Measurements from ENCODE around the gene TUBB. TPM values are rescaled to one million over a fixed set of nuclear protein-coding genes. Genes with fewer than 3 reads are reported as not detected.
A peak's percentile ranks its signal among the peaks of the same experiment; 100 is the strongest.

Gene TUBB
- total and polyA plus RNA-seq, 2 of the 4 experiments (the other 2 are of a cell fraction) = 1,401 to 2,004 TPM

DNA sequence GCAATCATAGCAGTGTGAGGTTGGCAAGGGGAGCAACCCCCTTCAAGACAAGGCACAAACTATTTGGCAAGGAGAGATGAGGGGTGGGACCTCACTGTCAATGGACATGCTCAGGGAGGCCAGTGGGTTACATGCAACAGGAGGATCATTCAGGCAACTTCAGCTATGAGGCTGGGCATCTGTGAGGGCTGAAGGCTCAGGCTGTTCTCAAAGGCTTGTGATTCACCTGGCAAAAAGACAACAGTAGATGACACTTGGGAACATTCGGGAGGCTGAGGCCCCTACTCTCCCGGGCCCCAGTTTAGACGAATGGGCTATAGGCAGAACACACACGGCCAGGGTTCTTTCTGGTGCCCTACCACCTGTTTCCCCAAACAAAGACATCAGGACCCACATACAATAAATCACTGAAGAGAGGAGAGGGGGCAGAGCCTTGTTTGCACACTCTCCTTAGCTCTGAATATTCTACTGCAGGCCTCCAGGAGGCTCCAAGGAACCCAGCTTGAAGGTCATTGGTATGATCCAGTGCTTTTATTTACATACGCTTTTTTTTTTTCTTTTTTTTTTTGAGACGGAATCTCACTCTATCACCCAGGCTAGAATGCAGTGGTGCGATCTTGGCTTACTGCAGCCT is 7.9 kb downstream of the TUBB start (continued):
- TF ChIP-seq MXI1 (IDR thresholded peaks at IDR 0.05; ENCODE audit: borderline replicate concordance, low read depth, low read length) = no peak
- TF ChIP-seq CHD1 (IDR thresholded peaks at IDR 0.05; ENCODE audit: low read depth, low read length) = no peak

DNA sequence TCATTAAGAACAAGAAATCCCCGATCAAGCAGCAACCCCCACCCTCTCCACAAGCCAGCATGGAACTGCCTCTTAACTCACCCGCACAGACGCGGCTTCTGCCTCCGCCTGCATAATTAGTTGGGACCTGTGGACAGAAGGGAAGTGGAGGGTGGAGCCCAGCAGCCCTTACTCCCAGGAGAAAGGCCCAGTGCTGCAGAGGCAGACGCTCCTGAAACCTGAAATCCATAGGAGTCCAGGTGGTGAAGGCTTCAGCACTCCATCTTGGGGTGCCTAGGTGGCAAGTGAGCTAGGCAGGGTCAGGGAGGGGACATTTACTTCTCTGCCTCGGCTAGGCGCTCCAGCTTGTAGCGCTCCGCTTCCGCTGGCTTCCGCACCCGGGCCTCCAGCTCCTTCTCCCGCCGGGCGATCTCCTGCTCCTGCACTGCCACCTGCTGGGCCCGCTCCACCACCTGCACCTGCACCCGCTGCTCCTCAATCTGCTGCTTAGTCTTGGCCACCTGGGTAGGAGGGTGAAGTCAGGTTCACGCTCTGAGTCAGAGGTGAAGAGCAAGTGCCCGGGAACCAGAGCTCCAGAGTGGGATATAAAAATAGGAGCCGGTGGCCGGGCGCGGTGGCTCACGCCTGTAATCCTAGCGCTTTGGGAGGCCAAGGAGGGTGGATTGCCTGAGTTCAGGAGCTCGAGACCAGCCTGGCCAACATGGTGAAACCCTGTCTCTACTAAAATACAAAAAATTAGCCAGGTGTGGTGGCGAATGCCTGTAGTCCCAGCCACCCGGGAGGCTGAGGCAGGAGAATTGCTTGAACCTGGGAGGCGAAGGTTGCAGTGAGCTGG is 10.7 kb downstream of the TUBB start:
- peak overlapping the region; percentile 49 for H2AFZ ChIP-seq (replicated peaks; ENCODE audit: low read length, poor library complexity)
- H2BK20ac ChIP-seq (ENCODE audit: low read depth, low read length) = no peak overlapping the region
- no peak overlapping the region for H2BK15ac ChIP-seq (ENCODE audit: low read depth, low read length)
- peaks cover under 1% of the 10 kb centered on the region; the same call in 1 of the 2 replicates for H3K4me1 ChIP-seq (ENCODE audit: control insufficient read depth, insufficient read depth, low read length)
- H2BK5ac ChIP-seq (ENCODE audit: low read depth, low read length, poor library complexity, severe bottlenecking) = no peak overlapping the region
- H3K4me2 ChIP-seq (ENCODE audit: low read depth, low read length) = no peak overlapping the region
- 0 out of 2 replicates have a peak, but pooled peaks have one; percentile 7 for TF ChIP-seq SMC3 (IDR thresholded peaks at IDR 0.05; ENCODE audit: low read depth, low read length)
- no peak for TF ChIP-seq NFE2L2 (IDR thresholded peaks at IDR 0.05; ENCODE audit: low read depth, low read length)
- peak; percentile 43 for TF ChIP-seq RAD21 (IDR thresholded peaks at IDR 0.05; ENCODE audit: low read length)
- TF ChIP-seq, protein P1, sequence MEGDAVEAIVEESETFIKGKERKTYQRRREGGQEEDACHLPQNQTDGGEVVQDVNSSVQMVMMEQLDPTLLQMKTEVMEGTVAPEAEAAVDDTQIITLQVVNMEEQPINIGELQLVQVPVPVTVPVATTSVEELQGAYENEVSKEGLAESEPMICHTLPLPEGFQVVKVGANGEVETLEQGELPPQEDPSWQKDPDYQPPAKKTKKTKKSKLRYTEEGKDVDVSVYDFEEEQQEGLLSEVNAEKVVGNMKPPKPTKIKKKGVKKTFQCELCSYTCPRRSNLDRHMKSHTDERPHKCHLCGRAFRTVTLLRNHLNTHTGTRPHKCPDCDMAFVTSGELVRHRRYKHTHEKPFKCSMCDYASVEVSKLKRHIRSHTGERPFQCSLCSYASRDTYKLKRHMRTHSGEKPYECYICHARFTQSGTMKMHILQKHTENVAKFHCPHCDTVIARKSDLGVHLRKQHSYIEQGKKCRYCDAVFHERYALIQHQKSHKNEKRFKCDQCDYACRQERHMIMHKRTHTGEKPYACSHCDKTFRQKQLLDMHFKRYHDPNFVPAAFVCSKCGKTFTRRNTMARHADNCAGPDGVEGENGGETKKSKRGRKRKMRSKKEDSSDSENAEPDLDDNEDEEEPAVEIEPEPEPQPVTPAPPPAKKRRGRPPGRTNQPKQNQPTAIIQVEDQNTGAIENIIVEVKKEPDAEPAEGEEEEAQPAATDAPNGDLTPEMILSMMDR (conservative IDR thresholded peaks at IDR 0.05; ENCODE audit: low read depth, low read length) = peak; percentile 44
- no peak overlapping the region for H3K4me3 ChIP-seq (ENCODE audit: insufficient read depth, low read depth, low read length)
- no peak overlapping the region for H3K14ac ChIP-seq (replicated peaks; ENCODE audit: low read depth, low read length)
- H3K27ac ChIP-seq (ENCODE audit: insufficient read depth, low read length) = no peak overlapping the region
- no peak overlapping the region for H3K9ac ChIP-seq (ENCODE audit: low read depth, low read length)
- H2BK120ac ChIP-seq (ENCODE audit: low read depth, low read length) = no peak overlapping the region
- peaks cover 17% of the 10 kb centered on the region for H4K20me1 ChIP-seq (ENCODE audit: insufficient read depth, low read length)
- H4K8ac ChIP-seq (ENCODE audit: low read depth in 2 of 2, low read length in 2 of 2) = no peak overlapping the region
- H3K56ac ChIP-seq (ENCODE audit: extremely low read depth, insufficient read depth, low read length) = no peak overlapping the region
- intact Hi-C loops (cut with micrococcal nuclease) = no loop called here
- no peak overlapping the region for H4K5ac ChIP-seq (ENCODE audit: low read depth, low read length)
- peak; percentile 47 for DNase-seq
- H2AK5ac ChIP-seq (ENCODE audit: low read depth, low read length) = no peak overlapping the region
- H3K18ac ChIP-seq (ENCODE audit: low read depth, low read length) = no peak overlapping the region
- ChIA-PET CTCF (no interaction called here), POLR2A (ENCODE audit: unreplicated experiment) (interaction anchor here (0.6 kb wide), 1 partner anchor 61 kb away, joined by 3 read pairs; no protein-coding TSS in a partner anchor)
- H3K36me3 ChIP-seq (ENCODE audit: control insufficient read depth, insufficient read depth, low read length) = peaks cover 55% of the 10 kb centered on the region
- ATAC-seq (ENCODE audit: low read depth) = no peak
- H3K4ac ChIP-seq (ENCODE audit: low read depth, low read length) = no peak overlapping the region
- no TSS peak for BruUV-seq (replicated peaks)
- H2AK9ac ChIP-seq (replicated peaks; ENCODE audit: low read depth, low read length, poor library complexity) = peak overlapping the region; percentile 61
- 73% methylated on average over 12 of the region's 30 CpGs; no CpG with 5 or more reads in 1 of the 2 experiments for WGBS, 2 experiments (ENCODE audit: extremely low coverage in 2 of 2, insufficient read length in 1 of 2)
- no peak overlapping the region for H3K23ac ChIP-seq (ENCODE audit: low read depth, low read length)
- no peak overlapping the region for H4K91ac ChIP-seq (ENCODE audit: insufficient read depth, low read depth, low read length)
- peaks cover 3% of the 10 kb centered on the region; the same call in 1 of the 2 replicates for H3K9me1 ChIP-seq (ENCODE audit: insufficient read depth, low read length)
- H3K79me1 ChIP-seq (ENCODE audit: low read depth in 1 of 2, low read length in 2 of 2) = peaks cover 39 to 66% of the 10 kb centered on the region in 2 experiments
- dilution Hi-C loops (cut with HindIII; ENCODE audit: low sequenced_read_pairs, unreplicated experiment) = no loop called here
- H3K9me3 ChIP-seq (ENCODE audit: control insufficient read depth, insufficient read depth, low read length) = no peaks in the 10 kb centered on the region
- H3K27me3 ChIP-seq (ENCODE audit: control insufficient read depth, insufficient read depth, low read length) = no peaks in the 10 kb centered on the region
- in situ Hi-C loops (cut with MboI; ENCODE audit: low sequenced_read_pairs) = no loop called here
